H9 (cell line): ENCODE results near the gene ADAM29. TPM values are rescaled to one million over a fixed set of nuclear protein-coding genes. Genes with fewer than 3 reads are reported as not detected.

ENCODE experiments used
- DNase-seq: peaks from one replicate; pipeline ENCODE4 v3.0.0-alpha.2; 2017
- H2AFZ ChIP-seq: one replicate; pipeline ENCODE4 v1.6.1; 2013; ENCODE audit warnings: mild to moderate bottlenecking, low read length, control low read depth, moderate library complexity
- H2AK5ac ChIP-seq: 2 replicates; pipeline ENCODE4 v1.6.1; 2013; ENCODE audit warnings: low read length, control low read depth, mixed read lengths; ENCODE audit not compliant: insufficient read length
- H2BK120ac ChIP-seq: one replicate; pipeline ENCODE4 v1.6.1; 2013; ENCODE audit warnings: low read depth, mild to moderate bottlenecking, low read length, control low read depth, inconsistent platforms; ENCODE audit not compliant: poor library complexity, severe bottlenecking
- H2BK12ac ChIP-seq: 2 replicates; pipeline ENCODE4 v1.6.1; 2013; ENCODE audit warnings: low read length, control low read depth, mixed read lengths, low read depth; ENCODE audit not compliant: insufficient read length
- H2BK15ac ChIP-seq: 2 replicates; pipeline ENCODE4 v1.6.1; 2013; ENCODE audit warnings: low read depth, low read length, control low read depth
- H2BK20ac ChIP-seq: one replicate; pipeline ENCODE4 v1.6.1; 2013; ENCODE audit warnings: low read depth, mild to moderate bottlenecking, low read length, control low read depth, inconsistent platforms; ENCODE audit not compliant: poor library complexity, severe bottlenecking
- H2BK5ac ChIP-seq: 2 replicates; pipeline ENCODE4 v1.6.1; 2013; ENCODE audit warnings: low read length, control low read depth, mixed read lengths; ENCODE audit not compliant: insufficient read length
- H3K14ac ChIP-seq: 2 replicates; pipeline ENCODE4 v1.6.1; 2013; ENCODE audit warnings: low read length, control low read depth; ENCODE audit not compliant: insufficient read depth
- H3K18ac ChIP-seq: 2 replicates; pipeline ENCODE4 v1.6.1; 2013; ENCODE audit warnings: low read depth, mild to moderate bottlenecking, mixed read lengths, low read length, control low read depth; ENCODE audit not compliant: insufficient read length
- H3K23ac ChIP-seq: 2 replicates; pipeline ENCODE4 v1.6.1; 2013; ENCODE audit warnings: low read length, control low read depth, mixed read lengths, low read depth; ENCODE audit not compliant: insufficient read length
- H3K23me2 ChIP-seq: 2 replicates; pipeline ENCODE4 v1.6.1; 2013; ENCODE audit warnings: low read depth, mild to moderate bottlenecking, mixed read lengths, low read length, control low read depth; ENCODE audit not compliant: insufficient read length, poor library complexity, severe bottlenecking
- H3K27ac ChIP-seq: 2 replicates; pipeline ENCODE4 v1.5.1; 2013; ENCODE audit warnings: low read length, control low read depth, mixed read lengths, low read depth; ENCODE audit not compliant: insufficient read length
- H3K27me3 ChIP-seq: 2 replicates; pipeline ENCODE4 v1.6.1; 2013; ENCODE audit warnings: low read length, control low read depth, inconsistent platforms; ENCODE audit not compliant: insufficient read depth
- H3K4ac ChIP-seq: 2 replicates; pipeline ENCODE4 v1.6.1; 2013; ENCODE audit warnings: low read depth, mild to moderate bottlenecking, control low read depth, inconsistent platforms, low read length, moderate library complexity
- H3K4me1 ChIP-seq: 2 replicates; pipeline ENCODE4 v1.6.1; 2013; ENCODE audit warnings: low read length, control low read depth, inconsistent platforms; ENCODE audit not compliant: insufficient read depth
- H3K4me2 ChIP-seq: 2 replicates; pipeline ENCODE4 v1.6.1; 2013; ENCODE audit warnings: low read length, control low read depth, mixed read lengths; ENCODE audit not compliant: insufficient read length, insufficient read depth
- H3K56ac ChIP-seq: 2 replicates; pipeline ENCODE4 v1.6.1; 2013; ENCODE audit warnings: low read depth, mild to moderate bottlenecking, mixed read lengths, low read length, control low read depth; ENCODE audit not compliant: insufficient read length
- H3K79me1 ChIP-seq: 2 replicates; pipeline ENCODE4 v1.6.1; 2013; ENCODE audit warnings: low read depth, mild to moderate bottlenecking, moderate library complexity, low read length, control low read depth, inconsistent platforms; ENCODE audit not compliant: insufficient read depth, poor library complexity, severe bottlenecking
- H3K79me2 ChIP-seq: 2 replicates; pipeline ENCODE4 v1.6.1; 2013; ENCODE audit warnings: low read length, control low read depth, inconsistent platforms; ENCODE audit not compliant: insufficient read depth
- H3K9ac ChIP-seq: 2 replicates; pipeline ENCODE4 v1.6.1; 2013; ENCODE audit warnings: low read length, control low read depth, mixed read lengths; ENCODE audit not compliant: insufficient read length; ENCODE audit errors: extremely low read depth
- H3K9me3 ChIP-seq: one replicate; pipeline ENCODE4 v1.6.1; 2013; ENCODE audit warnings: low read depth, low read length, inconsistent platforms; ENCODE audit not compliant: control insufficient read depth
- H3T11ph ChIP-seq: one replicate; pipeline ENCODE4 v1.6.1; 2013; ENCODE audit warnings: mild to moderate bottlenecking, low read length, control low read depth, inconsistent platforms
- H4K20me1 ChIP-seq: one replicate; pipeline ENCODE4 v1.6.1; 2013; ENCODE audit not compliant: control insufficient read depth, insufficient read length, insufficient read depth
- H4K5ac ChIP-seq: 2 replicates; pipeline ENCODE4 v1.6.1; 2013; ENCODE audit warnings: low read depth, mild to moderate bottlenecking, mixed read lengths, low read length, control low read depth; ENCODE audit not compliant: insufficient read length
- H4K8ac ChIP-seq: replicated peaks from 2 replicates; pipeline ENCODE4 v1.6.1; 2013; ENCODE audit warnings: low read length, control low read depth, mixed read lengths, low read depth; ENCODE audit not compliant: insufficient read length
- H4K91ac ChIP-seq: 2 replicates; pipeline ENCODE4 v1.6.1; 2013; ENCODE audit warnings: low read depth, mild to moderate bottlenecking, moderate library complexity, mixed read lengths, low read length, control low read depth; ENCODE audit not compliant: insufficient read length
- H3K27ac Mint-ChIP-seq, 3 experiments: 2 replicates in 2 of 3; 3 replicates in 1 of 3; pipeline ENCODE4 v1.8.0; 2020 to 2021; ENCODE audit warnings: mixed read lengths in 3 of 3, mild to moderate bottlenecking in 1 of 3, moderate library complexity in 1 of 3
- H3K27me3 Mint-ChIP-seq: 2 replicates; pipeline ENCODE4 v1.8.0; 2021; ENCODE audit warnings: low read depth, mild to moderate bottlenecking, moderate library complexity, mixed read lengths
- H3K36me3 Mint-ChIP-seq, 3 experiments: 2 replicates in 2 of 3; 3 replicates in 1 of 3; pipeline ENCODE4 v1.8.0; 2020 to 2021; ENCODE audit warnings: low read depth in 3 of 3, mixed read lengths in 3 of 3; ENCODE audit not compliant: insufficient read depth in 1 of 3
- H3K4me1 Mint-ChIP-seq, 2 experiments: 2 replicates each; pipeline ENCODE4 v1.8.0; 2020; ENCODE audit warnings: mixed read lengths in 2 of 2
- H3K4me3 Mint-ChIP-seq, 2 experiments: 2 replicates in 1 of 2; 3 replicates in 1 of 2; pipeline ENCODE4 v1.8.0; 2020 to 2021; ENCODE audit warnings: mild to moderate bottlenecking in 2 of 2, mixed read lengths in 2 of 2, moderate library complexity in 1 of 2
- H3K9me3 Mint-ChIP-seq, 2 experiments: 2 replicates in 1 of 2; 3 replicates in 1 of 2; pipeline ENCODE4 v1.8.0; 2020; ENCODE audit warnings: mild to moderate bottlenecking in 2 of 2, mixed read lengths in 2 of 2, moderate library complexity in 1 of 2
- CTCF ChIP-seq: fragments of 200-600 bp; sonication (generic); conservative IDR thresholded peaks from 3 replicates; pipeline ENCODE4 v1.8.0; 2021; ENCODE audit warnings: antibody characterized with exemption, mild to moderate bottlenecking
- WGBS: extraction: QIAGEN DNeasy Blood & Tissue Kit; methylation state at CpG from one replicate; pipeline ENCODE4 v1.1.7; 2013; ENCODE audit warnings: missing lambda C conversion rate, low lambda C conversion rate, mixed read lengths; ENCODE audit not compliant: insufficient read length; ENCODE audit errors: extremely low coverage; 5-methylcytosine and 5-hydroxymethylcytosine counted together
- total RNA-seq: library from RNA; stranded (reverse); gene quantifications from 2 replicates; pipeline ENCODE4 v1.2.1, GENCODE V29; 2021

The ADAM29 gene
- total RNA-seq, 1 experiment from 2014 or later: not detected

GRCh38 chr4:174935607-174936006 is 17.4 kb downstream of the ADAM29 start:
- Histone ChIP-seq H2BK20ac (no peak overlapping the region), H3K27me3 (no peaks in the 10 kb centered on the region), H3K9ac (no peak overlapping the region), H3K79me2 (no peaks in the 10 kb centered on the region), H3K56ac (no peak overlapping the region), H3K23me2 (no peaks in the 10 kb centered on the region), H2AFZ (no peak overlapping the region), H3K4me2 (no peak overlapping the region), H3K4me1 (no peaks in the 10 kb centered on the region), H3K14ac (no peak overlapping the region), H3K4ac (no peak overlapping the region), H4K8ac (no peak overlapping the region), H2AK5ac (no peak overlapping the region), H4K5ac (no peak overlapping the region), H2BK120ac (no peak overlapping the region), H2BK5ac (no peak overlapping the region), H4K91ac (no peak overlapping the region), H3K23ac (no peak overlapping the region), H2BK12ac (no peak overlapping the region), H3K79me1 (no peaks in the 10 kb centered on the region), H2BK15ac (no peak overlapping the region), H3K27ac (no peak overlapping the region), H3T11ph (no peak overlapping the region), H3K18ac (no peak overlapping the region), H3K9me3 (no peaks in the 10 kb centered on the region), H4K20me1 (no peaks in the 10 kb centered on the region)
- Mint-ChIP-seq H3K27ac (no peak overlapping the region), H3K9me3 (no peaks in the 10 kb centered on the region; a peak in 1 of 5 replicates), H3K36me3 (no peaks in the 10 kb centered on the region), H3K4me1 (no peaks in the 10 kb centered on the region), H3K27me3 (no peaks in the 10 kb centered on the region), H3K4me3 (no peak overlapping the region)
- TF ChIP-seq CTCF: no peak
- WGBS: no CpG with 5 or more reads among the region's 2 CpGs
- DNase-seq: no peak
